CD4-positive, alpha-beta T cell treated with Interferon gamma for 1 hour (primary cell): ENCODE measurements around the gene TOPBP1.
"Not testable (repeated sequence)": the region's sequence is repeated elsewhere in the genome, so short reads cannot be mapped to it uniquely, and the experiment has no call there.

Experiments
- DNase-seq: peaks from one replicate; pipeline ENCODE4 v3.0.0-alpha.2; 2020

The TOPBP1 gene

DNA sequence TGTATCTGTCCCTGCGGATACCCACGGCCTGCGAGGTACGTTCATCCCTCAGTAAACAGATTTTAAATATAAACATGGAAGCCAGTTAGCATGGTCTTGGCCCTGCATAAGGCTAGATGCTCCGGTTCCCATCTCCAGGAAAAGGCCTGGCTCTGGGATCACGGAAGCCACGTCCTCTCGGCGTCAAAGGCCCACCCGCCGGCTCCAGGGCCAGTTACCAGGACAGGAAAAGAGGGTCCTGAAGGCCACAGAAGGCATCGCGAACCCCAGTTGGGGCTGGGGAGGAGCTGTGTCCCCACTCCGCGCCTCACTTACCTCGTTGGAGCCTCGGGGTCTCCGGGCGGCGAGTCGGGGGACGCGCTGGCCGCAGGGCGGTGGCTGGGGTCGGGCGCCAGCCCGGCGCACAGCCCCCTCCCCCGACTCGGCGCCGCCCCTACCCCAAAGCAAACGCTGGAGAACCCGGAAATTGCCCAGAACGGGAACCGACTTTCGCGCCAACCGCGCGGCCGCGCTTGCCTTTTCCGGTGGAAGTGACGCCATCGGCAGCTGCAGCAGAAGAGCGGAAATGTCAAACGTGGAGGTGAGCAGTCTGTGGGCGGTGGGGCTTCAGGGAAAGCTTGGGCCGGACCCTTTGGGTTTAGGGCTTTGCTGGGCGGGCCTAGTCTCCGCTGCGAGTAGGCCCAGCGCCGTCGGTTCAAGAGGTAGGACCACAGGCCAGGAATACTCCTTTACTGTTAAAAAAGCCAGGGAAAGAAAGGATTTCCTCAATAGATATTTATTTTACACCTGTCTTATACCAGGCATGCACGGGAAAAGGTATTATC, at the start of gene TOPBP1:
Gene TOPBP1 (minus strand): TSS at position 488 of the 824 bp plus-strand sequence. CDS start 814 bp downstream, outside the sequence.
- DNase-seq = peak; percentile 81

DNA sequence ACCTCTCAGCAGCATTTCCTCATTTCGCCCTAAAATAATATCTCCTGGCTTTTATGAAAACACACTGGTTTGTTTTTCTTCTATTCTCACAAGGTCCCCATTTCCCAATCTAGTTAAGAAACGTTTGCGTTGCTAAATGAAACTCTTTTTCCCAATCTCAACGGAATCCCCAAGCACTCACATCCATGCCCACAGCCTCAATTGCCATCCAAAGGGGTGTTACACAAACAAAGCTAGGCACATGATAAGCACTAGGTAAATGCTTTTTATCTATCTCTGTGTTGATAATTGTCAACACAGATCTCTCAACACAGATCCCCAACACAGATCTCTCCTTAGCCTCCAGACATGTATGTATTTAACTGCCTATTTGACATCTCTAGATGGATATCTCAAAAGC, 49.3 kb upstream of the TOPBP1 start:
- no peak for DNase-seq

DNA sequence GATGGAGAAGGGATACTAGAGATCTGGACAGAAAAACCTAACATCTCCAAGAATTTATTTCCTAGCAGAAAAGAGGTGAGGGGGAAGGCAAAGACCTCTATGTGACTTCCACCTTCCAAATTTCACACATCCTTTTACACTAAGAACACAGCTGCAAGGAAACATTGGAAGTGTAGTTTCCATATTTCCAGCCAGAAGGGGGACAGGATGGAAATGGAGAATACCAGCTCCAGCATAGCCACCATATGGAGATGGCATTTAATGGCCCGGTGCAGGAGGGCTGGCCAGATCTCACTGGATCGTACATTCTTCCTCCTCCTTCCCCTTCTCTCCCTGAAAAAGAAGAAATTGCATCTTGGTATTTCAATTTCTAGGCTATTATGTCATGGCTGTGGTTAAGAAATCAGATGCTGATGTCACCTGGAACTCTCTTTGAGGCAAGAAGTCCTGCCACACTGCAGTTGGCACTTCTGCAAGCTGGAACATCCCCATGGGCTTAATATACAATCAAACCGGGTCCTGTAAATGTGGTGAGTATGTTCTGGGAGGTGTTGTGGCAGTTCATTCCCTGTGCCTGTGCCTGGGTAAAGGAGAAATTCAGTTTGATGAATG, 47.5 kb upstream of the TOPBP1 start:
- DNase-seq = no peak

DNA sequence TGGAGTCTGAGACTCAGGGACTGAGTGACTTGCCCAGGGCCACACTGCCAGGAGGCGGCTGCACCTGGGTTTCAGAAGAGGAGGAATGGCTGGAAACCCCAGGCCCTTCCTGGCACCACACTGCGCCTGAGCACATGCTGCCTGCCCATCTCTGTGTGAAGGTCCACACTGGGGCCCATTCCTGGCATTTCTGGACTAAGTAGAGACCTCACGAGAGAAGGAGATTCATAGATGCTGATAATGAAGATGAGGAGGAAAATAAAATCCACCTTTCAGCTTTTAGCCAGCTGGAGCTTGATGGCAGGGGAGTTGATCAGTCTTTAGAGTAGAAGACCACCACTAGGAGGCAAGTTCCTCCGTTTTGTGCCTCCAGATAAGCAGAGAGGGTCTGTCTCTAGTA, 44.3 kb upstream of the TOPBP1 start:
- no peak for DNase-seq

DNA sequence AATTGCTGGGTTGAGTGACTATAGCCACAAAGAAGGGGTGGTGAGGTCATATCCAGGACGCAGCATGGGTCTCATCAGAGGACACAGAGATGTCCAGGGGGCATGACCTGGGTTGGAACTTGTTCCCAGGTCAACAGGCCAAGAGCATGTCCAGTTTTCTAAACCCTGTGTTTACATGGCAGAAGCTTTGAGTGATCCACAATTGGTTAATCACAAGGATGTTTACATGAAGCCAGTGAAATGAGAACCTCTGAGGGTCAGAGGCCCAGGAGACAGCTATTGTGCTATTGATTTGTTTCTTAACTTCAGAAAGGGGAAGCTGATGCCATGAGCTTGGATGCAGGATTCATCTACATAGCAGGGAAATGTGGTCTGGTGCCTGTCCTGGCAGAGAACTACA, 42.2 kb upstream of the TOPBP1 start:
- DNase-seq = no peak

DNA sequence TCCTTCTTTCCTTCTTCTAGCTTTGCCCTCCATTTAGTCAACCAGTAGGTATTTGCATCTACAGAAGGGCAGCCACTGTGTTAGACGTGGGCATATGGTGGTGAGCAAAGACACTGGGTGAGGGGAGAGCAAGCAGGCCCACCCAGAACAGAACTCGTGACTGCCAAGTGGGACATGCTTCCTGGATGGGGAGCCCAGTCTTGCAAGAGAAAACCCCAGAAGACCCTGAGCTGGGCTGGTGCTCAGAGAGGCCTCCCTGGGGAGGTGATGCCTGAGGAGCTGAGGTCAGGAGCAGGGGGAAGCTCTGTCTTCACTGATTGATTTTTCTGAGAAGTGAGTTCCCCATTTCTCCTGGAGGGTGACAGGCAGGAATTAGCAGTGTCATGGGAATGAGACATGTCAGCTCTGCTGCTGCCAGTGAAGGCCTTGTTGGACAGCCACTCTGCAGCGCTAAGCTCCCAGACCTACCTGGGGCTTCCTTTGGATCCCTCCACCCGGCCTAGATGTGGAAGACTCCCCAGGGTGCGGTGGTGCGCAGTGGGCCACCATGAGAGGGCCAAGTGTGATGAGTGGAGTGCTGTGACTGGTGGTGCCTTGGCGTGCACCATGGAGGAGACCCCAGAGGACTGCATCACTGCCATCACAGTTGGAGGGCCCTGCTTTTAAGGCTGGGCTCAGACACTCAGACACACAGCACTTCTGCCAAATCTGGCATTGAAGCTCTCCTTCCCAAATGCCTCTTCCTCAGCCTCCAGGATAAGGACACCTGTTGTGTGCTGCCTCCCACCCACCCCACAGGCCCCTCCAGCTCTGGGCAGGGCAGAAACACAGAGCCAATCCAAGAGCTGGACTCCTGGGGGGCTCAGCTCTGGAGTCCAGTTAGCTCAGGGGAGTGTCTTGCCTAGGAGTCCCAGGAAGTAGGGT, 40.0 kb upstream of the TOPBP1 start:
- no peak for DNase-seq

DNA sequence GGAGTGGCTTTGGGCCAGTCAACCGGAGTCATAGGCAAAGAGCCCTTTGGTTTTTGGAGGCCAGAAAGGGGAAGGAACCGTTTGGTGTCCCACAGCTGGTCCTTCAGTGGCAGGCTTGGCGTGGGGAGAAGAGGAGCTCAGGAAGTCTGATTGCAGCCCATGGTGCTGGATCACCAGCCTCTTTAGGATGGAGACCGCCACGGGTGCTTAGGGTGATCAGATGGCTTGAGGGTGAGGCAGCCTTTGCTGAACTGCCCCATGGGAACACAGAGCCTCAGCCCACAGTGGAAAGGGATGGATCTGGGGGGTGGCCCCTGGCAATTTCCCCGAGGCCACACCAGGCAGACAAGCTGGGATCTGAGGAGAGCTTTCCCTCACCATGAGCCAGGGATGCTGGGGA, 38.6 kb upstream of the TOPBP1 start:
- DNase-seq = no peak

DNA sequence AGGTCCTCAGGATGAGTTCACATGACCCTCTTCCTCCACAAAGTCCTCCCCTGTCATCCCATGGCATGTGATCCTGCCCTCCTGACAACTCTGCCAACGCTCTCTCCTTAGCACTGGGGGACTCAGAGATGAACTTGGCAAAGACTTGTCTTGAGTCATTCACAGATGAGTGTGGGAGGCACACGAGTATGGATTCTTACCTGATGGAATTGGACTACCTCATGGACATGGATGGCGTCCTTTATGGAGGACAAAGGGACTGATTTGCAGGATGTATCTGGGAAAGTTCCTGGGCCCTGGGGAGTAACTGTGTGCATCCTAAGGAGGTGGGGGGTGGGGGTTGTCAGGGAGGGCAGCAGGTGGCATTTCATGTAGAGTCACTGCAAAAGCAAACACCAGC, 38.2 kb upstream of the TOPBP1 start:
- DNase-seq = no peak

DNA sequence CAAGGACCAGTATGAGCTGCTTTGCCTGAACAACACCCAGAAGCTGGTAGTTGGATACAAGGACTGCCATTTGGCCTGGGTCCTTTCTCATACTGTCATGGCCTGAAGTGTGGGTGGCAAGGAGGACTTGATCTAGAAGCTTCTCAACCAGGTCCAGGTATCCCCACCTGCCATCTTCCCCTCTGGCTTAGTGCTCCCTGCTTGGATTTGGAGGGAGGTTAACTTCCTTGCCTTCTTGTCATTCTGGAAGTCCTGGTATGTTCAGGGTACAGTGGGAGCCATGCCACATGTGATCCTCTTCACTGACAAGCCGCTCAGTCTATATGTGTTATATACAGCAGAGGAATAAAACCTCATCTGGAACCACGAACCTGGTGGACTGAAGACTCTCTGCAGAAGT, 37.7 kb upstream of the TOPBP1 start:
- no peak for DNase-seq

DNA sequence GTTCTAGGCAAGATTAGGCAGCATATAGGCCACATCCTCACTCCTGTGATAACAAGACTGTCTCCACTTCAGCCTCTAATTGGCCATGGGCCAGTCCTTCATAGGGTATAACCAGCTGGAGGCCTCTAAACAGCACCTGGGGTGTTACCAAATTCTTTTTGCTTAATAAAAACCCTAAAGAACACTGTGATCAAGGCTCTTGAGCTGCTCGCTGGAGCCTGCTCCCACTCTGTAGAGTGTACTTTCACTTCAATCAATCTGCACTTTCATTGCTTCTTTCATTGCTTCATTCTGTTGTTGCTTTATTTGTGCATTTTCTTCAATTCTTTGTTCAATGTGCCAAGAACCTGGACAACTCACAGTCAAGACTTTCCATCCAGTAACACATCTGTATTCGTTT, 36.2 kb upstream of the TOPBP1 start:
- DNase-seq = no peak

DNA sequence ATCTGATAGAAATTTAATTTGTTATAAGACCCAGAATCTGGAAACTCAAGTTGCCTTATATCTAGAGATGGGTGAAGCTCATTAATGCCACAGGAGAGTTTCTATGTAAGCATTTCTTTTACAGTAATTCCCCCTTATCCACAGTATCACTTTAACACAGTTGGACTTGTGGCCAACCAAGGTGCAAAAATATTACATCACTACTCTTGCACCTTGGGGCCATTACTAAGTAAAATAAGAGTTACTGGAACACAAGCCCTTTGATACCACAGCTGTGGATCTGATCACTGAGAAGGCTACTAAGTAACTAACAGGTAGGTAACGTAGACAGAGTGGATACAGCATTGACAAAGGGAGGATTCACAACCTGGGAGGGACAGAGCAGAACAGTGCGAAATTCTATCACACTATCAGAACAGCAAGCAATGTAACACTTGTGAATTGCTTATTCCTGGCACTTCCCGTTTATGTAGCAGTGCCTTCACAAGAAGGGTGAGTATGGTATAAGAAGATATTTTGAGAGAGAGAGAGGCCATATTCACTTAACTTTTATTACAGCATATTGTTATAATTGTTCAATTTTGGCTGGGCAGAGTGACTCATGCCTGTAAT, 33.9 kb upstream of the TOPBP1 start:
- no peak for DNase-seq

DNA sequence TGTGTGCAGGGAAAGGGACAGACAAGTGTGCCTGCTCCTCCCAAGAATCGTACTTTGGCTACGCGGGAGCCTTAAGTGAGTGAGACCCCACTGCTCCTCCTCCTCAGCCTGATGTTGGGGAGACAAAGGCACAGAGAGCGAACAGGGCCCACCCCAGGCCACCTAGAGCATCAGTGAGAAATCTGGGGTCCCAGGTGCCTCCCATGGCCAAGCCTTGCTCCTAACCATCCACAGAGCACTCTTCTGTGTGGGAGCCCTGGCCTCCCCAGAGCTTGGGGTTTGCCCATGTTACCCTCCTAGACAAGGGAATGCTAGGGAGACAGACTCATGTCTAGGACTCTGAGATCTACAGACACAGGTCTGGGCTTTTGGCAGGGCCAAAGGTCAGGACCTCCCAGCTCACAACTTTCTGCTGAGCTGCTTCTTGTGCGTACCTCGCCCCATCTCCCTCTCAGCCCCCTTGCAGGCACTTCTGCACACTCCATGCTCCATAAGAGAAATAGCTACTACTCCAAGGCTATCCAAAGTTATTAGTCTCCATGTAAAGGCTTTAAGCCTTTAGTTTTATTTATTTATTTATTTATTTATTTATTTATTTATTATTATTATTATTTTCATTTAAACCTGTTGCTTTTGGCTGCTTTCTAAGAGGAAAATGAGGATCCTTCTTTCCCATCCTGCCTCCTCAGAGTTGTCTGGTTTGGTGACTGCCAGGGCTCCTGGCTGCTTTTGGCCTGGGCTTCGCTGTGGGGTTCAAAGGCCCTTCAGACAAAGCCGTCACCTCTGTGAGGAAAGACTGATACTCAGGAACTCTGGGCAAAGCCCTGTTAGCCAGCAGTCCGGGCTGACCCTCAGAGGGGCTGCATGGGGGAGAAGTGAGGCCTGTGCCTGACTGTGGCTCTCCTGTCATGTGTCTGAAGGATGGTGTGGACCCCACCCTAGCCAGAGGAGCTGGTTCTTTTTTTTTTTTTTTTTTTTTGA, 32.8 kb upstream of the TOPBP1 start:
- DNase-seq = no peak

DNA sequence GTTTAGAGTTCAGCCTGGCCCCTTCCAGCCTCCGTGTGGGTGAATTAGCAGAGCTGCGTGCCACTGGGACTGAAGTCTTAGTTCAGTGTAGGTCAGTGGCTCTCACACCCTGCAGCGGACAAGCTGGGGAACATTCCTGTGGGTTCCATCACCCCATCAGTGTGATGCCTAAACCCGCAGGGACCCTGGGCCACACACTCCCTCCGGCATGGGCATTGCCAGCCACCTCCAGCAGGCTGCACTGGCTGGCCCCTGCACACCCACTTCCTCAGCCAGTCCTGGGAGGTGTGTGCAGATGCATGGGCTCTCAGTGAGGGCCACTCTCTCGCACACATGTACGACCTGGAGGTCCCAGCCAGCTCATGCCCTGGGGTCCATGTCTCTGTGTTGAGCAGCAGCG, 32.1 kb upstream of the TOPBP1 start:
- no peak for DNase-seq

DNA sequence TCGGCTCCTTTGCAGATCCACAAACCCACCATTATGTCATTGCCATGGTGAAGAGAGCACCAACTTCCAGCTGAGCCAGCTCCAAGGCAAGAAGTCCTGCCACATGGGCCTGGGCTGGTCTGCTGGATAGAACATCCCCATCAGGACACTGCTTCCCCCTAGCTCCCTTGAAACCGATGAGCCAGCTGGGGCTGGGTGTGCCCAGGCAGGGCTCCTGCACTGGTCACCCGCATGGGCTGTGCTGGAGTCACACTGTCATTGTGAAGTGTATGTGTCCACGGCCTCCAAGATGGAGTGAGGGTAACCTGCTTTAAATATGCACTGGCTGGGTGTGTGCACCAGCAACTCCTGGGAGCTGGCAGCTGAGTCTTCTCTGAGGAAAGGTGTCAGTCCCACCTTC, 31.0 kb upstream of the TOPBP1 start:
- DNase-seq = no peak

DNA sequence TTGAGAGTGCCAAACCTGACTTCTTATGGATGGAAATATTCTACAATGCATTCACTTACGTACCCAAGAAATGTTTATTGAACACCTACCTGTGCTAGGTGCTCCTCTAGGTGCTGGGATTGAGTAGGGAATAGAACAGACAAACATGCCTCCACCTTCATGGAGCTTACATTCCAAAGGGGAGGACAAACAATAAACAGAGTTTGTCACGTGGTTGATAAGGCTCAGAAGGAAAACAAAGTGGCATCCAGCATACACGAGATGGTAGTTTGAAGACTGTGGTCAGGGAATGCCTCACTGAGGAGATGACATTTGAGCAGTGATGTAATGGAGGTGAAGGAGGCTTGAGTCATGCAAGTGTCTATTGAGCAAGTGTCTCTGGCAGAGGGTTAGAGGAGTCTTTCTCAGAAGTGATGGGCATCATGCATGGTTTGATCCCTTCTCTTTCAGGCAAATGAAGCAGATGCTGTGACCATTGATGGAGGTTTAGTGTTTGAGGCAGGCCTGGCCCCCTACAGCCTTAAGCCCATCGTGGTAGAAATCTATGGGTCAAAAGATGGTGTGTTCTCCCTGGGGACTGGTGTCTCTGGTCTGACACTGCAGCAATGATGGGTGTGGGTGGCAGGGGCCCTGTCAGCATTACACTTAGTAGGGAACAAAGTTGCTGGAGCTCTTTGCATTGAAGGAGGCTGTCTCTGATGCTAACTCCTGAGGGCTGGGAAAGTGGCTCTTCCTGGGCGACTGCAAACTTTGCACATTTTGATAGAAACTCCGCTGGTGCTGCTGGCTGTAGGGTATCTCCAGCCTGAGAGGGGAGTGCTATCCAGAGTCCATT, 29.7 kb upstream of the TOPBP1 start:
- DNase-seq = no peak

DNA sequence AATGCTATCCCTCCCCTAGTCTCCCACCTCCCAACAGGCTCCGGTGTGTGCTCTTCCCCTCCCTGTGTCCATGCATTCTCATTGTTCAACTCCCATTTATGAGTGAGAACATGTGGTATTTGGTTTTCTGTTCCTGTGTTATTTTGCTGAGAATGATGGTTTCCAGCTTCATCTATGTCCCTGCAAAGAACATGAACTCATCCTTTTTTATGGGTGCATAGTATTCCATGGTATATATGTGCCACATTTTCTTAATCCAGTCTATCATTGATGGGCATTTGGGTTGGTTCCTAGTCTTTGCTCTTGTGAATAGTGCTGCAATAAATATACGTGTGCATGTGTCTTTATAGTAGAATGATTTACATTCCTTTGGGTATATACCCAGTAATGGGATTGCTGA, 16.3 kb upstream of the TOPBP1 start:
- DNase-seq = not testable (repeated sequence)

DNA sequence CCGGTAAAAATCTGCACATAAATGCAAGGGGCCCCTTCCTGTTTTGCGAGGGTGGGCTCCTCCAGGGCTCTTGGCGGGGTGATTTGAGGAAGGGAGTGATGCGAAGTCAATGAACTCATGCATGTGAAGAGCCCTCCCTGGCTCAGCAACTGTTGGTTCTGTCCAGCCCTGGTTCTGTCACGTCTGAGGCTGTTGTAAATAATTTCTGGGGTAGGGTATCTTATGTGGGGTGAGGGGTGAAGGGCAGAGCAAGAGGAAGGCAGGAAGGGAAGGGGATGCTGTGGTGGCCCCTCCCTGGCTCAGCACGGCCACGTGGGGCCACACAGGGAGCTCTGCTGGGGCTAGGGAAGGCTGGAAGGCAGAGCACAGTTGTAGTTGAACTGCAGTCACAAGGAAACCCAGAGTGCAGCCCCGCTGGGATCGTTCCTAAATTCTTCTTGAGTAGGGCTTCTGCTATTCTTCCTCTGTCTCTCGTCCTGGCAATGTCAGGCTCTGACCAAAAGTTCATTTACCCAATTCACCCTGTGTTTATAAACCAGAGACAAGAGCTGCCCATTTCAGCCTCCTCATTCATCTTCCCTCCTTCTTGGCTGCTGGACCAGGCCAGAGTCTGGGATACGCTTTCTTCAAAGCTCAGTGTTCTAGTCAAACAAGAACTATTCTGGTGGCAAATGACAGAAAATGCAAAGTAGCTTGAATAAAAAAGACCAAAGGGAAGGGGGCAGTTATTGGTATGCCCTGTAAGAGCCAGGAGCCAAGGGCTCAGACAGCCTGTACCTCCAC, 14.8 kb upstream of the TOPBP1 start:
- no peak for DNase-seq

DNA sequence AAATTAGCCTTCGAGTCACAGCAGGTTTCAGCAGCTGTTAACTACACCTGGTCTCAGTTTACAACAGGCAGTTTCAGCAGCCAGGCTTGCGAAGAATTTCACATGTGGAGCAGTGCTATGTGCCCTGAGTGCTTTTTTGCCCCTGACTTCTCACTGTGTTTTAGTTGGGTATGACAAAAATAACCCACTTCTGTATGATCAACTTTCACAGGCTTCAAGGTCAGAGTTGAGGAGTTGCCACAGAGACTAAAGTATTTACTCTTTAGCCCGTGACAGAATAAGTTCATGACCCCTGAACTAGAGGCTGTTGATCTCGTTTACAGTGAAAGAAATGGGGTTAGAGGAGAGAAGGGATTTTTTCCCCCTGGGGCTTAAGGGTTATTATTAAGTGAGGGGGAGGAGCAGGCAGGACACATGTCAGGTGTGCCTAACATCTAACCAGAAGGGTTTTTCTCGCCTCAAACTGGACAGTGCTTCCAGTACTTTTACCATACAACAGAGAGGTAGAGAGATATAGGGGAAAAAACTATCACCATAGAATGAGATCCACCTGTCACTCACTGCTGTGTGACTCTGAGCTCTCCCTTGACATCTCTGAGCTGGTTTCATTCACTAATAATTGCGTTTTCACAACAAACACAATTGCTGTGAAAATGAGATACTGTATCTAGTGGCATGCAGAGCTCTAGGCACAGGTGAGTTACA, 14.0 kb upstream of the TOPBP1 start:
- DNase-seq = no peak

DNA sequence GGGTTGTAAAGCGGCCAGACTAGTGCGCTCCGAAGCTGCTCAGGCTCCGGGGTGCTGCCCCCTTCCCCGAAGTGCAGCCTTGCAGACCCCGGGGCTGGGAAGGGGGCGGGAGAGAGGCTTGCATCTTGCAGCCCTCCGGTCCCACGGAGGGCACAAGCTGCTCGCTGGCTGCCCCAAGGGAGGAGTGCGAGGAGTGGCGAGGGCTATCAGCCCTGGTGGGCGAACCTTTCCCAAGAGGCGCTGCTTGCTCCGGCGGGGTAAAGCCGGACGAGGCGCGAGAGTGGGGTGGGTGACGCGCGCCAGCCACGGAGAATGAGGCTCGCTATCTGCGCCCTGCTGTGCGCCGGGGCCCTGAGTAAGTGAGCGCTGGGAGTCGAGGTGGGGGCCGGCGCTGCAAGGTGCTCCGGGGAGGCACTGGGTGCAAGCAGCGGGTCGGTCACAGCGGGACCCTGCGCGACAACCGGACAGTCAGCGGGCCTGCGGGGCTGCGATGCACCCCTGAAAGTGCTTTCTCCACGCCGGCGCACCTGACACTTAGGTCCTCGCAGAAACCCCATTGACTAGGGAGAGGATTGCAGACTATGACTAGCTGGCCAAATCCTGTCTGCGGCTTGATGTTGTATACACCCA, 12.7 kb upstream of the TOPBP1 start:
- no peak for DNase-seq
